GM19043 (cell line): Measurements from ENCODE around the gene SPATA7.
"Not testable (repeated sequence)": the region's sequence is repeated elsewhere in the genome, so short reads cannot be mapped to it uniquely, and the experiment has no call there.

Source experiments
- ATAC-seq: cut with Tn5 transposase; IDR thresholded peaks from one replicate; pipeline ENCODE4 v1.9.1; 2021; ENCODE audit warnings: low read depth; ENCODE audit not compliant: unreplicated experiment

SPATA7 gene, protein sequence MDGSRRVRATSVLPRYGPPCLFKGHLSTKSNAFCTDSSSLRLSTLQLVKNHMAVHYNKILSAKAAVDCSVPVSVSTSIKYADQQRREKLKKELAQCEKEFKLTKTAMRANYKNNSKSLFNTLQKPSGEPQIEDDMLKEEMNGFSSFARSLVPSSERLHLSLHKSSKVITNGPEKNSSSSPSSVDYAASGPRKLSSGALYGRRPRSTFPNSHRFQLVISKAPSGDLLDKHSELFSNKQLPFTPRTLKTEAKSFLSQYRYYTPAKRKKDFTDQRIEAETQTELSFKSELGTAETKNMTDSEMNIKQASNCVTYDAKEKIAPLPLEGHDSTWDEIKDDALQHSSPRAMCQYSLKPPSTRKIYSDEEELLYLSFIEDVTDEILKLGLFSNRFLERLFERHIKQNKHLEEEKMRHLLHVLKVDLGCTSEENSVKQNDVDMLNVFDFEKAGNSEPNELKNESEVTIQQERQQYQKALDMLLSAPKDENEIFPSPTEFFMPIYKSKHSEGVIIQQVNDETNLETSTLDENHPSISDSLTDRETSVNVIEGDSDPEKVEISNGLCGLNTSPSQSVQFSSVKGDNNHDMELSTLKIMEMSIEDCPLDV

DNA sequence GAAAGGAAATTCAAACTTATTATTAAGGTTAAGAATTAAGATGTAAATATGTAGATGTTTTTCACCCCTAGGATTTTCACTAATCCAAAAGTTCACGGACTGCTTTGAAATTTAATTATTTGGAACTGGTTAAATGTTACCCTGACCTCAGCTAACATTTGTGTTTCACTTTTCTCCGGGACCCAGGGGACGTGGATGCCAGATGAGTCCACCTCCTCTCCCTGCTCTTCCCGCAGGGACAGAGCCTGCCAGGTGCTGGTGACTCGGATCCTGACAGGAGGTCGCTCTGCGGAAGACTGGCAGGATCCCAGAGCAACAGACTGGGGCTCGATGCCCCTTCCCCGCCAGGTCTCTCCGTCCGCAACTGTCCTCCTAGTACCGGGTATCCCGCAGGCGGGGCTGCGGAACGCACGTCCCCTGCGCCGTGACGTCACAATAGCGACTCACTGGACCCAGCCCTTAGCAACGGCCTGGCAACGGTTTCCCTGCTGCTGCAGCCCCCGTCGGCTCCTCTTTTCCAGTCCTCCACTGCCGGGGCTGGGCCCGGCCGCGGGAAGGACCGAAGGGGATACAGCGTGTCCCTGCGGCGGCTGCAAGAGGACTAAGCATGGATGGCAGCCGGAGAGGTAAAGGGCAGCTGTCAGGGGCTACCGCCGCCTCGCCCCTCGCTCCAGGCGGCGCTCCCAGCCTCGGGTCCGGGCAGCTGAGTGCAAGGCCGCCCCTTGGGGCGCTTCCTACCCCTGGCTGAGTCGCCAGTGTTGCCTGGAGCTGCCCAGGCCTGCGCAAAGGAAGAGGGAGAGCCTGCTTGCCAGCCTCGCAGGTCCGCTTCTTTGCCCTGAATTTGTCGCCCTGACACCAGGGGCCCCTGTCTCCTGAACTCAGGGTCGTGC is at the start of gene SPATA7:
Gene SPATA7, plus strand, starts transcription at position 446 of the 890 bp plus-strand sequence. Its CDS starts 162 bp downstream, at position 608.
- peak; percentile 100 for ATAC-seq

DNA sequence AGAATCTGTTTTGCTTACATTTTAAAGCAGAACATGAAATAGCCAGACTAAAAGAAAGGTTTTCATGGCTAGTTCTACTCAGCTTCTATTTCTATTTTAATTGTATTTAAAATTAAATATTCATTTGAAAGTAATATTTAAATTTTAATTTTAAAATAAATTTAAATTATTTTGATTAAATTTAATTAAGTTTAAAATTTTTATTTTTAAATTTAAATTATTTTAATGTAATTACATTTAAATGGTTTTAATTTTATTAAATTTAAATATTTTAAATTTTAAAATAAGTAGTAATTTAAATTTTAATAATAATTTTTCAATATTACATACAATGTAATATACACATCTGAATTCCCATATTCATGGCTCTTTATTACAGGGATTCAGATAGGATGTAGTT is 45.1 kb upstream of the SPATA7 start:
- no peak for ATAC-seq

DNA sequence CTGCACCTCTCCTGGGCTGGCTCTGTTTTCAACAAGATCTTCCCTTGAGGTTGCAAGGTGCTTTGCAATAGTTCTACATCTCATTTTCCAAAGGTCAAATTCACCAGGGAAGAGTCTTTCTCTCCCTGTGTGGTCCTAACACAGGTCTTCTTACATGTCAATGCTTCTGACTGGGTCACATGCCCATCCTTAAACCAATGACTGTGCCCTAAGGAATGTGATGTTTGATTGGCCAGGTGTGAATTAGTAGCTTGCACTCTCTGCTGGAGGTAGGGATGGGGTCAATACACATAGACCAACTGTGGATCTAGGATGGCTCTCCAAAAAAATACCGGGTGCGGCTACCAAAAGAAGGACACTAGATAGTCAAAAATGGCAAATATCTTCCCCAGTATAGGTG is 42.5 kb upstream of the SPATA7 start:
- no peak for ATAC-seq

- ATAC-seq = no peak
These were observed 39.3 kb upstream of the SPATA7 start for GRCh38 chr14:88346048-88346639.

DNA sequence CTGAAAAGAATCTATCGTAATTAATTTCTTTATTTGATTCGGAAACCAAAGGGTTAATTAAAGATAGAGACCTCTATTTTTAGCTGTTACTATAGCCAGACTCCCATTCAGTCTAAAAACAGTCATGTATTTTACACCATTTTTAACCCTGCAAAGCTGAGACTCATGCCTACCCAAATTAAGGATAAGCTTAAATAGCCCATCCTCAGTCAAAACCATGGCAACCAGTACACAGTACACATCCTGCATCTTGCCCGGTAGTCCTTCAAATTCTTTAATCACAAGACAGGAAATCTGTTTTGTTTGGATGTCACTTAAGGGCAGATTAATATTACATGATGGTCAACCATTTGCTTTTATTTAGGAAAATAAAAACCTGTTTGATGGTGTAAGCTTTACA is 36.9 kb upstream of the SPATA7 start:
- ATAC-seq = no peak

GRCh38 chr14:88351966-88352691 is 33.3 kb upstream of the SPATA7 start:
- ATAC-seq = no peak

GRCh38 chr14:88352698-88353097 is 32.8 kb upstream of the SPATA7 start:
- ATAC-seq = no peak

GRCh38 chr14:88354358-88354757 is 31.1 kb upstream of the SPATA7 start:
- no peak for ATAC-seq

DNA sequence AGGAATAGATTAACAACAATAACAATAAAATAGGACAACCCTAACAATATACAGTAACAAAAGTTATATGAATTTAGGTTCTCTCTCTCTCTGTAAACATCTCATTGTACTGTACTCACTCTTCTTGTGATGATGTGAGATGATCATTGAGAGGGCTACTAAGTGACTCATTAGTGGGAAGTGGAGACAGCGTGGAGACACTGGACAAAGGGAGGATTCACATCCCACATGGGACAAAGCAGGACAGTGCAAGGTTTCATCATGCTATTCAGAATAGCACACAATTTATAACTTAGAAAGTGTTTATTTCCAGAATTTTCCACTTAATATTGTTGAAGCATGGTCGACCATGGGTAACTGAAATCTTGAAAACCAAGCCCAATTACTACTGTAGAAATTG is 26.0 kb upstream of the SPATA7 start:
- ATAC-seq = no peak

- ATAC-seq = no peak
These were observed 21.8 kb upstream of the SPATA7 start for GRCh38 chr14:88363644-88364043.

GRCh38 chr14:88364710-88365413 is 20.6 kb upstream of the SPATA7 start:
- no peak for ATAC-seq

GRCh38 chr14:88369496-88369895 is 16.0 kb upstream of the SPATA7 start:
- no peak for ATAC-seq

GRCh38 chr14:88379706-88380343 is 5.6 kb upstream of the SPATA7 start:
- ATAC-seq = no peak

DNA sequence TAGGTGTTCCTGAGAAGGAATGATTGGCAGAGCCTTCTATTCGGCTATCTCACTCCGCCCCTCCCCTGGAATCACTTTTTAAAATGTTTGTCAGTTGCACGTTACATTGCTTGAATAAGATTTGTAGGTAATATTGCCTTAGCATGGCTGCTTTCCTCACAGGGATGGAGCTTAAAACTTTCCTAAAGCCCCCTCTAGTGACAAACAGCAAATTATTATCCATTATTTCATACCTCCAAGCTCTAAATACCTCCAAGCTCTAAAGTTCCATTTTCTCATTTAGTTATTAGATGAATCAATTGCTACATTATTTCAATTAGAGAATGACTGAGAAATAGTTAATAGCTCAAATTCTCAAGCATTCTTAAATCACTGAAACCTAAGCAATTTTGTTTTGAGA is 5.1 kb upstream of the SPATA7 start:
- ATAC-seq = no peak

DNA sequence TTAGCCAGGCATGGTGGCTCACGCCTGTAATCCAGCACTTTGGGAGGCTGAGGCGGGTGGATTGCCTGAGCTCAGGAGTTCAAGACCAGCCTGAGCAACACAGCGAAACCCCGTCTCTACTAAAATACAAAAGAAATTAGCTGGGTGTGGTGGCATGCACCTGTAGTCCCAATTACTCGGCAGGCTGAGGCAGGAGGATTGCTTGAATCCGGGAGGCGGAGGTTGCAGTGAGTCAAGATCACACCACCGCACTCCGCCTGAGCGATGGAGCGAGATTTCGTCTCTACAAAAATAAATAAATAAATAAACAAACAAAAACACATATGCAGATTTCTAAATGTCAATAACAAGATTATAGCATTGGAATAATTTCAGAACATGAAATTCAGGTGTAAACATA is 3.8 kb upstream of the SPATA7 start:
- not testable (repeated sequence) for ATAC-seq

GRCh38 chr14:88384718-88385117 is 739 bp upstream of the SPATA7 start:
- no peak for ATAC-seq

- peak; percentile 1 for ATAC-seq
These were observed 868 bp downstream of the SPATA7 start for GRCh38 chr14:88386256-88386794.

DNA sequence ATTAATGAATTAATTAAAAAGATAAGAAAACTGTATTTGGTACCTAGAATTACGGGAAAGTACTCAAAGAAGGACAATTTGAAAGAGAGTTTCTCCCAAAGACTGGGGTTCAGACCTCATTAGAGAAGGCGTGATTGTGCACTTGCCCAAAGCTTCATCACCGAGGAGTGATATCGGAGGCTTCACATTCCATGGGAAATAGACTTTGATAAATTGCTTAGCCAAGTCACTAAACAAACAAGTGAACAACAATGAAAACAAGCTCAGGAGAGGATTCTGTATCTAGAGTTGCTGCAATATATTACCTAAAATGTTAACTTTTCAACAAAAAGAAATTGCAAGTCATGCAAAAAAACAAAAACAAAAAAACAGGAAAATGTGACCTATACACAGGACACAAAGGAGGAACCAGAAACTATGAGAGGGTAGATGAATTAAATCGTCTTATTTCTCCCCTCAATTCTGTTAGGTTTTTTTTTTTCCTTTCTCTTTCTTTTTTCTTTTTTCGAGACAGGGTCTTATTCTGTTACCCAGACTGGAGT is 3.4 kb downstream of the SPATA7 start:
- no peak for ATAC-seq

- no peak for ATAC-seq
These were observed 7.2 kb downstream of the SPATA7 start for GRCh38 chr14:88392609-88393008.
